ENCODE results near the gene ST8SIA4.

The ST8SIA4 gene

DNA sequence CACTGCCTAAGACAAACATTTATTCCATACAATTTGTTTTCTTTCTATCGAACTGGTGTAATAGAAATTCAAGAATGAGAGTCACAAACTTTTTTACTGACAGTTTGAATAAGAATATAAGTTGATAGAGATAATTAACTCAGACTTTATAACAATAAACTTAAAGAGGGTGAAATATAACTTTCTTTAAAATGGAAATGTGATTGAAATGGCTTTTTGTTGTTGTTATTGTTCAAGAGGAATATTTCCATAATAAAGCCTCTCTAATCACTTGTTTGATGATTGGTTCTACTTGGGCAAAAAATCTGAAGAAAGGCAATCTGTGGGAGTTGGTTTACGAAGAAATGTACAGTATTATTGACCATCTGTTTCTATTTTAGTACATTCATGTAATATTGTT, 79.3 kb downstream of the ST8SIA4 start:
- H3K9me3 Mint-ChIP-seq, result no peaks in the 10 kb centered on the region
- no peak overlapping the region for H3K27ac Mint-ChIP-seq
- no peaks in the 10 kb centered on the region for H3K27me3 Mint-ChIP-seq
- peaks cover 12% of the 10 kb centered on the region for H3K36me3 Mint-ChIP-seq
- peaks cover 39% of the 10 kb centered on the region for H3K4me1 Mint-ChIP-seq
- no peak overlapping the region for H3K4me3 Mint-ChIP-seq

DNA sequence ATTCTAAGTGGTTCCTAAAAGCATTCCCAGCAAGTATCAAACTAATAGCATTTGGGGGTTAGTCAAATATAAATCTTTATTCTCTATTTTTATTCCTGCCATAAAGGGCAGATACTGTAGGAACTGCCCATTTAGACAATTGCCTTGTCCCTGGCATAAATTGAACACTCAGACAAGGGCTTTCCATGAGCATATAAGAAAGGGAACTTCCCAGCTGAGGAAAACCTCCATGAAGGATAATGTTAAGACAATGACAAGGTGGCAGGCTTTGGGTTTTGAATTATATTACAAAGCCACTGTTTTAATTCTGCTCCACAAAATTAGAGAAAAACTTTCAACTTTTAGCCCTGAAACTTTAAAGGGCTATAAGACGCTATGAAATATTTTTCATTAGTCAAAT, 81.3 kb downstream of the ST8SIA4 start:
- Mint-ChIP-seq H3K9me3 (no peaks in the 10 kb centered on the region), H3K4me1 (peaks cover 39% of the 10 kb centered on the region), H3K4me3 (no peak overlapping the region), H3K36me3 (peaks cover 12% of the 10 kb centered on the region), H3K27ac (no peak overlapping the region), H3K27me3 (no peaks in the 10 kb centered on the region)

DNA sequence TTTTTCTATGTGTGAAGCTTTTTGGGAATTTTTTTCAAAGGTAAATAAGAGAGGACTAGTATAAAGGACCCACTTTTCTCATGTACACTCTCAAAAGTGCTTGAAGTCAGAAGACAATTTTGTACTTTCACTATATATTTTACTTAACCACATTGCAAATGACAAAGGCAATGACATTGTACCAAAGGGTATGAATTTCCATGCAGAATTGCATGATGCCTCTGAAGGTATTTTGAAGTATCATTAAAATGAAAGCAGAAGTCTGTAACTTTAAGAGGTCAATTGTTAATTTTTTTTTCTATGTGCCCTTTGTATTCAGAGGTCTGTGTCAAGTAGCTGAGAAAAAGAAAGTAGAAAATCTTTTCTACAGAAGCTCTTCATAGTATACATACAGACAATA, 84.7 kb downstream of the ST8SIA4 start:
- H3K4me1 Mint-ChIP-seq, result peaks cover 40% of the 10 kb centered on the region

DNA sequence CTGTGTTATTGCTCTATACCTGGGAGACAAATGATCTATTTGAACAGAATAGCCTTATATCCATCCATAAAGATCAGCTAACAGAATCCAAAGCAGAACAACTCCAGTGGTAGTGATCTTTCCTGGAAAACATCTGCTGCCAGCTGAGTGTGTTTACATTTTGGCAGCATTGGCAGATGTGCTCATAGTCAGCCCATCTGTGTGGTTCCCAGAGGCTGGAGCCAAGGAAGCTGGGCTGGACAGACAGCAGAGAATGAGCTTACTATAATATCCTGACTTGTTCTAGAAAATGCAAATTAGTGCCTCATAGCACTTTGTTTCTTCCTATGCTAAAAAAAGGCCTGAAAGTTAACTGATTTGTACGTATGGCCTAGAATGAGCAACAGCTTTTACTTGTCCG, 99.7 kb downstream of the ST8SIA4 start:
- no peaks in the 10 kb centered on the region for H3K27me3 Mint-ChIP-seq
- H3K36me3 Mint-ChIP-seq, result peaks cover 3% of the 10 kb centered on the region
- peaks cover 13% of the 10 kb centered on the region for H3K9me3 Mint-ChIP-seq
- H3K4me3 Mint-ChIP-seq, result no peak overlapping the region
- H3K4me1 Mint-ChIP-seq, result peaks cover 7% of the 10 kb centered on the region
- no peak overlapping the region for H3K27ac Mint-ChIP-seq

More for the DNA sequence above, 84.7 kb downstream of the ST8SIA4 start:
- Mint-ChIP-seq H3K9me3 (no peaks in the 10 kb centered on the region), H3K4me3 (no peak overlapping the region), H3K36me3 (peaks cover 11% of the 10 kb centered on the region), H3K27ac (no peak overlapping the region), H3K27me3 (no peaks in the 10 kb centered on the region)

DNA sequence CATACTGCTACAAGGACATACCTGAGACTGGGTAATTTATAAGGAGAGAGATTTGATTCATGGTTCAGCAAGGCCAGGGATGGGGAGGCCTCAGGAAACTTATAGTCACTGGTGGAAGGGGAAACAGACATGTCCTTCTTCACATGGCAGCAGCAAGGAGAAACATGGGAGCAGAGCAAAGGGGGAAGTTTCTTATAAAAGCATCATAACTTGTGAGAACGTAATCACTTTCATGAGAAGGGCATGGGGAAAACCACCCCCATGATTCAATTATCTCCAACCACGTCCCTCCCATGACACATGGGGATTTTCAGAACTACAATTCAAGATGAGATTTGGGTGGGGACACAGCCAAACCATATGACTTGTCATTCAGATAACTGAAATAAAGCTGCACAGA, 100.9 kb downstream of the ST8SIA4 start:
- peaks cover 7% of the 10 kb centered on the region for H3K4me1 Mint-ChIP-seq
- no peak overlapping the region for H3K27ac Mint-ChIP-seq
- no peaks in the 10 kb centered on the region for H3K27me3 Mint-ChIP-seq
- no peak overlapping the region for H3K4me3 Mint-ChIP-seq
- peaks cover 4% of the 10 kb centered on the region for H3K36me3 Mint-ChIP-seq
- H3K9me3 Mint-ChIP-seq, result peaks cover 13% of the 10 kb centered on the region

DNA sequence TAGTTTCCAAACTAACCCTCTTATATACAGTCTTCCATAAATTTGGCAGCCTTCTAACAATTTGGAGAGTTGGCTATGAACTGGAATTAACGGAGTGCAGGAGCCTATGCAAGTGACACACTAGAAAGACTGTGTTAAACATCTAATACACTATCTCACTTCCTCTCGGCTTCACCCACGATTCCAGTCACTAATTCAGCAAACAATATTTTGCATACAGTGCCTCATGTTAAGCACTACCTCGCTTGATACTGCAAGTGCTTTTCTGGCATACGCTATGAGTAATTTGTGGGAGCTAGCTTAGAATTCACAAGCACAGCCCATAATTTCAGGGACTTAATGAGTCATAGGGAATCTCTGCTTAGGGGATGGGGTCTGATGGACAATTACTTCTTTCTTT, 102.5 kb downstream of the ST8SIA4 start:
- Mint-ChIP-seq H3K4me1 (peaks cover 7% of the 10 kb centered on the region), H3K27ac (no peak overlapping the region), H3K4me3 (no peak overlapping the region), H3K27me3 (no peaks in the 10 kb centered on the region), H3K36me3 (peaks cover 4% of the 10 kb centered on the region), H3K9me3 (peaks cover 13% of the 10 kb centered on the region)

DNA sequence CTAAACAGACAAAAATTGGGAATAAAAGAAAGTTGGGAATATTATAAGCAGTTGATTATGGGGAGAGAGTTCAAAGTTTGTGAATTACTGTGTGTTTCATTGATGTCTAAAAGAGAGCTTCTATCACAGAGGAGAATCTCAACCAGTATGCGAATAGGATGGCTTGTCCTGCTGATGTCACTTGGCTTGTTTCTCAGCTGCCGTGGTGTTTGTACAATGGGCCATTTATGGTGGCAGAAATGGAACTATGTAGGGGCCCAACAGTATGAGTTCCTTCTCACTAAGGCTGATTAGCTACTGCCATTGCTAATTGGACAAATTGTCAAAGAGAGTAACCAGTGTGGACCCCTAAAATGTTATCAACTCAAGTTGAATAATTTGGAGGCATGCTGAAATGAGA, 103.9 kb downstream of the ST8SIA4 start:
- Mint-ChIP-seq H3K9me3 (peaks cover 13% of the 10 kb centered on the region), H3K4me1 (peaks cover 7% of the 10 kb centered on the region), H3K36me3 (peaks cover 5% of the 10 kb centered on the region)

DNA sequence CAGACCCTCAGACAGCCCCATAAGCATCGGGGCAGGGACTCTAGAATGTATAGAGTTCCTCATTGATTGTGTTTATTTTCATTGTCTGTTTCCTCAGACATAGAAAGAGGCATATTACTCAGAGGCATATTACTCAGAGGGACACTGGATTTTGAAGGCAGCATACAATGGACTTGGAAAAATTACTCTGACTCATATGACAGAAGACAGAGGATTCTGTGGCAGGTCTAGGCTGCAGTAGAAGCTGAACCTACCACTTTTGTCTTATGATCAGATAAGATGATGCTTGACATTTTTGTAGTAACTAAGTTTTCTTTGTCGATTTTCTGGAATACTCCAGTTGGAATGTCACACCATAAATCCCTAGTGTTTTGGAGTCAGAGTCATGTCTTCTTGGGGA, 105.2 kb downstream of the ST8SIA4 start:
- Mint-ChIP-seq H3K36me3 (peaks cover 5% of the 10 kb centered on the region), H3K9me3 (peaks cover 13% of the 10 kb centered on the region), H3K27ac (no peak overlapping the region), H3K27me3 (no peaks in the 10 kb centered on the region), H3K4me1 (peaks cover 7% of the 10 kb centered on the region), H3K4me3 (no peak overlapping the region)

More for the DNA sequence above, 103.9 kb downstream of the ST8SIA4 start:
- Mint-ChIP-seq H3K27ac (no peak overlapping the region), H3K27me3 (no peaks in the 10 kb centered on the region), H3K4me3 (no peak overlapping the region)

DNA sequence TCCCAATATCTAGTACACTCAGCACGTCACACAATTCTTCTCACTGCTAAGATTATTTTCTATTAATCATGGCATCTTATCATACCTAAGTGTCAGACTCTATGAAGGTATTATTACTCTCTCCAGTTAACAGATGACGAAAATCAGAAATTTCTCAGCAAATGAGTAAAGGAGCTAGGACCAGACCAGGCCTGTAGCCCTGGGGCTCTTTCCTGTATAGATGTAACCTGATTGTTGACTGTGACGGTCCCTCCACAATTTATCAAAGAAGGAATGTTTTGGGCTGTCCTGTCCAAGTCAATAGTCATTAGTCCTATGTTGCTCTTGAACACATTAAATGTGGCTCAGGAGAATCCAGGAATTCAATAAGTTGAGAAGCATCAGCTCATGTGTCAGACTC, 106.2 kb downstream of the ST8SIA4 start:
- H3K4me3 Mint-ChIP-seq, result no peak overlapping the region
- H3K27me3 Mint-ChIP-seq, result no peaks in the 10 kb centered on the region
- no peaks in the 10 kb centered on the region for H3K4me1 Mint-ChIP-seq
- H3K36me3 Mint-ChIP-seq, result peaks cover 3% of the 10 kb centered on the region
- H3K9me3 Mint-ChIP-seq, result peaks cover 11% of the 10 kb centered on the region
- H3K27ac Mint-ChIP-seq, result no peak overlapping the region

DNA sequence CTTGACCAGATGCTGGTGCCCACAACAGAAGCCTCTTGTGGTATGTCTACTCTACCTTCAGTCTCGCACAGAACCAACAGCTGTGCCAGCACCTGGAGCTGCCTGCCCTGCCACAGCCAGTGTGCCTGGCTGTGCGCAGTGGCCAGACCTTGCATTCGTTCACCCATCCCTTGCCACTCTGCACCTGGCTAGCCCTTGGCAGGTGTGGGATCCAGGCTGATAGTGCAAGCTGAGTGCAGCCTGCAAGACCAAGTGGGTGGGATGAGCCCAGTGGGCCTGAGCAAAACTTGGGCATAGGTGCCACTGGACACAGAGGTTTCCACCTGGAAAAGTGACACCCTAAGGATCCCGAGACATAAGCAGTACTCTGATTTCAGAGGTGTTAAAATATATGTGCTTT, 108.2 kb downstream of the ST8SIA4 start:
- H3K36me3 Mint-ChIP-seq, result peaks cover 3% of the 10 kb centered on the region
- peaks cover 5% of the 10 kb centered on the region for H3K9me3 Mint-ChIP-seq
- H3K27ac Mint-ChIP-seq, result no peak overlapping the region
- no peak overlapping the region for H3K4me3 Mint-ChIP-seq
- H3K4me1 Mint-ChIP-seq, result no peaks in the 10 kb centered on the region
- peaks cover 3% of the 10 kb centered on the region for H3K27me3 Mint-ChIP-seq

DNA sequence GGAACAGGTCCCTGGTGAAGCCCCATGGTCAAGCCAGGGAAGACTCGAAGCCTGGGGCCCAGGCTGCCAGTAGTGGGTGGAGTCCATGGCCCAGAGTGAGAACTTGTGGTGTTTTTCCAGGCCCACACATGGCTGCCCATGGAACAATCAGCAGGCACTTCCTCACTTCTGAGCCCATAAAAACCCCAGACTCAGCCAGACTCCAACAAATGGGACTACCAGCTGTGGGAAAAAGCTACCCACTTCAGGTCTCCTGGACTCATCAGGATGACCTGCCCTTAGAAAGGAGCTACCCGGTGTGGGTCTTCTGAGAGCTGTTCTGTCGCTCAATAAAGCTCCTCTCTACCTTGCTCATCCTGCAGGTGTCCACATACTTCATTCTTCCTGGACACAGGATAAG, 108.9 kb downstream of the ST8SIA4 start:
- no peaks in the 10 kb centered on the region for H3K4me1 Mint-ChIP-seq
- H3K9me3 Mint-ChIP-seq, result peaks cover 5% of the 10 kb centered on the region
- peaks cover 3% of the 10 kb centered on the region for H3K27me3 Mint-ChIP-seq
- peaks cover 3% of the 10 kb centered on the region for H3K36me3 Mint-ChIP-seq
- no peak overlapping the region for H3K27ac Mint-ChIP-seq
- no peak overlapping the region for H3K4me3 Mint-ChIP-seq

DNA sequence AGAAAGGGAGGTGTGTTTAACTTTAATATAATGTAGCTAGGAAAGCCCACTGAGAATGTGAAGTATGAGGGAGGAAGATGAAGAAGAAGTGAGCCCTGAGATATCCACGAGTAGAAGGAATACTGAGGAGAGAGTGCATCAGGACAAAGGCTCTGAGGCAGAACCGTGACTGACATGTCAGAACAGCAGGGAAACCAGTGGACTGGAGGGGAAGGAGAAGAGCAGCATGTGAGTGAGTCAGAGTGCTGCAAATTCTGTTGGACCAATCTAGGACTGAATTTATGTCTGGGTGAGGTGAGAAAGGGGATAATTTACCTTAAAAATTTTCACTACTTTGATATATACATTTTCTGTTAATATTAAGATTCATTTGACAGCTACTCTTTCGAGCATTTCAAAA, 110.3 kb downstream of the ST8SIA4 start:
- Mint-ChIP-seq H3K4me1 (no peaks in the 10 kb centered on the region), H3K36me3 (peaks cover 3% of the 10 kb centered on the region), H3K9me3 (peaks cover 5% of the 10 kb centered on the region), H3K27ac (no peak overlapping the region), H3K4me3 (no peak overlapping the region), H3K27me3 (peaks cover 5% of the 10 kb centered on the region)

DNA sequence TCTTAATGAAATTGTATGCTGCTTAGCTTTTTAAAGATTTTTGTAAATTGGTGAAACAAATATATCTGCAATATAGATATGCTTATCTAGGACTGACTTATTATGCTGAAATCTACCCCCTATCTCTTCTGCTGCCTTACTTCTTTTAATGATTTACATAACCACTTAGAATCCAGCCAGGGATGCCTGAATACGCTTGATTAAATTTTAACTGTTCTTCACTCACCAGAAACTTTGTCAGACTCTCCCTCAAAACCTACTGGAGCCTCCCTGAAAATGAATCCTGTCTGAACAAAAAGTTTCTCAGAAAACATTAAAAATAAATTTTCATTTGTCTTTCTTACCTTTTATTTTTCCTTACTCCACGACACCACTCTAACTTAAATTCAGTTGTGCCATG, 111.7 kb downstream of the ST8SIA4 start:
- Mint-ChIP-seq H3K36me3 (peaks cover 1% of the 10 kb centered on the region), H3K4me1 (no peaks in the 10 kb centered on the region), H3K4me3 (no peak overlapping the region), H3K9me3 (peaks cover 5% of the 10 kb centered on the region), H3K27ac (no peak overlapping the region), H3K27me3 (peaks cover 5% of the 10 kb centered on the region)

DNA sequence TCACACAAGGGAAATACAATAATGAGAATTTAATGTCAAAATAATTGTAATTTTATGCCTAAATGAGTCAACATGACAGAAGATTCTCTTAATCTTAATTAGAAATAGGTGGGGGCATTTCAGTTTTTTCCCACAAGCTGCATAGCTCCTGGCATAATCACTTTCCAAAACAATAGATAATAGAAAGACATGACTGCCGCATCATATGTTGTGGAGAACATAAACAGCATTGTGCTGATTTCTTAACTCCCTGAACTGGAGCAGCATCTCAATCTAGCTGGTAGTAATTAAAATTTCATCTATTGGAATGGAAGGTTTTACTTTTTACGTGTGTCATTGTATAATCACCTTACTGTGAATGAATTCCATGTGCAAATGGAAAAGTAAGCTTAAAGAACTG, 112.1 kb downstream of the ST8SIA4 start:
- H3K36me3 Mint-ChIP-seq, result peaks cover 1% of the 10 kb centered on the region
- peaks cover 5% of the 10 kb centered on the region for H3K9me3 Mint-ChIP-seq
- peaks cover 5% of the 10 kb centered on the region for H3K27me3 Mint-ChIP-seq
- H3K4me3 Mint-ChIP-seq, result no peak overlapping the region
- H3K4me1 Mint-ChIP-seq, result no peaks in the 10 kb centered on the region
- no peak overlapping the region for H3K27ac Mint-ChIP-seq

DNA sequence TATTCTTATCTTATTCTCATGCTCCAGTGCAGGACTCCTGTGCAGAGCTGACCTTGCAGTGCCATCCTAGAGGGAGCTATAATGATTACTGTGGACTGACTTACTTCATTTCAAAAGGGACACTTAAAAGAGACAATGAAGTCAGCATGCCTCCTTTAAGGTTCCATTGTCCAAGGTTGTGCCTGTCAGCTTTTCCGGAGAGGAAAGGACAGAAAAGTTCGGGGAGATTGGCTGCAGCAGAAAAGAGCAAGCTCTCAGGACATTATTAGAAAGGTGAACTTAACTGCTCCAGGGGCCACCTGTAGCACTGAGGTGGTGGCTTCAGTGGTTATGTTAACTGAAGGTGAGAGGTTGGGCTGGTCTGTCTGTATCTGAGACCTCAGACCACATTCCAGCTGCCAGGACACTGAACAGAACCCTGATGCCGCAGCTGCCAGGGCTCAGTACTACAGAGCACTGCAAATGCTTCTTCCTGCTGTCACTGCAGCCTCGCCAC, 112.9 kb downstream of the ST8SIA4 start:
- peaks cover 5% of the 10 kb centered on the region for H3K27me3 Mint-ChIP-seq
- H3K27ac Mint-ChIP-seq, result no peak overlapping the region
- H3K4me3 Mint-ChIP-seq, result no peak overlapping the region
- H3K9me3 Mint-ChIP-seq, result peaks cover 5% of the 10 kb centered on the region
- H3K4me1 Mint-ChIP-seq, result no peaks in the 10 kb centered on the region
- peaks cover 1% of the 10 kb centered on the region for H3K36me3 Mint-ChIP-seq

DNA sequence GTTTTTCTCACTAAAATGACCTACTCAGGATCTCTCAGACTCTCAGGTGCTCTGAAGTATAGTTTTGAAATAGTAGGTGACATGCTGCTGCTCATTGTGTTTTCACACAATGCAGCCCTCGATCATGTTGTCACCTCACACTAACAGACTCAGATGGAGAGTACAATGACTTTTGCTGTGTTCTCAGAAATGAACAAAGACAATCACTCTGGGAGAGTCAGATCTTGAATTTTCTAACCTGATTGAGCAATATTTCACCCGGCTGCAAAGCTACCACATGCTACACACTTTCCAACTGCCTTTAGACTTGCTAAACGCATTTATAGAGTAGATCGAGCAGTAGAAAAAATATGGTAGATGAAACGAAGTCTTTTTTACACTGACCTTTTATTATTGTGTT, 113.4 kb downstream of the ST8SIA4 start:
- H3K4me1 Mint-ChIP-seq, result no peaks in the 10 kb centered on the region

DNA sequence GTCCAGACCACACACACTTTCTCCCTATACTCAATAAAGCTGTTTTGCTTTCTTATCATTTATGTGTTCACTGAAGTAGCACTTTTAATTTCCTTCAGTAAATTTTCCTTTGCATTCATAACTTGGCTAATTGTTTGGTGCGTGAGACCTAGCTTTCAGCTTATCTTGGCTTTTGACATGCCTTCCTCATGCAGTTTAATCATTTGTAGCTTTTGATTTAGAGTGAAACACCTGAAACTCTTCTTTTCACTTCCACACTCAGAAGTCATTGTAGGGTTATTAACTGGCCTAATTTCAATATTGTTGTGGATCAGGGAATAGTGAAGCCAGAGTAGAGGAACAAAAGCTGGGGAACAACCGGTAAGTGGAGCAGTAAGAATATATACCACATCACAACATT, 114.7 kb downstream of the ST8SIA4 start:
- Mint-ChIP-seq H3K36me3 (no peaks in the 10 kb centered on the region), H3K4me1 (no peaks in the 10 kb centered on the region), H3K9me3 (peaks cover 5% of the 10 kb centered on the region), H3K4me3 (no peak overlapping the region), H3K27me3 (peaks cover 5% of the 10 kb centered on the region), H3K27ac (peak overlapping the region; percentile 13)

More for the DNA sequence above, 113.4 kb downstream of the ST8SIA4 start:
- Mint-ChIP-seq H3K36me3 (peaks cover under 1% of the 10 kb centered on the region), H3K4me3 (no peak overlapping the region), H3K27me3 (peaks cover 5% of the 10 kb centered on the region), H3K27ac (no peak overlapping the region), H3K9me3 (peaks cover 5% of the 10 kb centered on the region)
